IPS-20b (cell line): ENCODE measurements around the gene C1QTNF1.

Source experiments
- H3K27ac ChIP-seq: one replicate; pipeline ENCODE4 v1.5.1; 2013; ENCODE audit warnings: low read length
- H3K27me3 ChIP-seq: 2 replicates; pipeline ENCODE4 v1.6.1; 2013; ENCODE audit warnings: mild to moderate bottlenecking, low read length, inconsistent platforms; ENCODE audit not compliant: insufficient read depth
- H3K36me3 ChIP-seq: 2 replicates; pipeline ENCODE4 v1.6.1; 2013; ENCODE audit warnings: low read depth, mild to moderate bottlenecking, inconsistent platforms, low read length, moderate library complexity; ENCODE audit not compliant: insufficient read depth
- H3K4me1 ChIP-seq: 2 replicates; pipeline ENCODE4 v1.6.1; 2013; ENCODE audit warnings: mild to moderate bottlenecking, control low read depth, inconsistent platforms, low read length, moderate library complexity; ENCODE audit not compliant: insufficient read depth
- H3K4me3 ChIP-seq: 2 replicates; pipeline ENCODE4 v1.5.1; 2013; ENCODE audit warnings: mild to moderate bottlenecking, low read length, inconsistent platforms
- H3K9ac ChIP-seq: 2 replicates; pipeline ENCODE4 v1.6.1; 2013; ENCODE audit warnings: low read depth, mild to moderate bottlenecking, inconsistent platforms, low read length, moderate library complexity
- H3K9me3 ChIP-seq: 2 replicates; pipeline ENCODE4 v1.6.1; 2013; ENCODE audit warnings: mild to moderate bottlenecking, low read depth, low read length, inconsistent platforms; ENCODE audit not compliant: insufficient read depth

The C1QTNF1 gene

DNA sequence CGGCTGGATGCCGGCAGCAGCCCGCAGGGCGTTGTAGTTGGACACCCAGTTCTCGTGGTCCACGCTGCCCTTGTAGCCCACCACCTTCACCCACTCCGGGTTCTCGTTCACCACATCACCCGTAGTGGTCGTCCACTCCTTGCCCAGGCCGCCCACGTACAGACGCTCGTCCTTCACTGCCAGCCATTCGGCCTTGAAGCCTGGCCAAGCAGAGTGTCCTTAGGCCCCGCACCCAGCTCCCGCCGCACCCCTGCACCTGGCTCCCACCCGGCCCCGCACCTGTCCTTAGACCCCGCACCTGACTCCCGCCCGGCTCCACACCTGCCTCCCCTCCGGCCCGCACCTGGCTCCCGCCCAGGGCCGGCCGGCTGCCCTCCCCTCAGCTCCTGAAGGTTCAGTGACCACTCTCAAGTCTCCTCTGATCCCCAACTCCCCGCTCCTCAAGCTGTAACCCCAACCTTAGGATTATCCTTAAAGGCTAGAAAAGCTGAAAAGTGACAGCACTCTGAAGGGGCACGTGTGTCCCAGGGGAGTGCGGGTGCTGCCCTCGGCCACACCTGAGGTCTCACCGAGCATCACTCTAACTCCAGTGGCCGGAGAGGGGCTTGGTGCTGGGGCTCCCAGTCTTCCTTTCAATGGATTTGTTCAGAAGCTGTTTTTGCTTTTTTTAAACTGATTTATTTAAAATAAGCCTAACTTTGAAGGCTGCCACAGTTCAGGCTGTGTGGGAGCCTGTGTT lies 28.8 kb upstream of the C1QTNF1 start:
- Histone ChIP-seq H3K9ac (no peak overlapping the region), H3K36me3 (peaks cover 33% of the 10 kb centered on the region), H3K4me3 (no peak overlapping the region), H3K27ac (no peak overlapping the region), H3K4me1 (no peaks in the 10 kb centered on the region), H3K9me3 (no peaks in the 10 kb centered on the region), H3K27me3 (peaks cover 3% of the 10 kb centered on the region)

GRCh38 chr17:78995761-78996451 lies 28.1 kb upstream of the C1QTNF1 start:
- peaks cover 31% of the 10 kb centered on the region for H3K36me3 ChIP-seq
- H3K27ac ChIP-seq, result no peak overlapping the region

DNA sequence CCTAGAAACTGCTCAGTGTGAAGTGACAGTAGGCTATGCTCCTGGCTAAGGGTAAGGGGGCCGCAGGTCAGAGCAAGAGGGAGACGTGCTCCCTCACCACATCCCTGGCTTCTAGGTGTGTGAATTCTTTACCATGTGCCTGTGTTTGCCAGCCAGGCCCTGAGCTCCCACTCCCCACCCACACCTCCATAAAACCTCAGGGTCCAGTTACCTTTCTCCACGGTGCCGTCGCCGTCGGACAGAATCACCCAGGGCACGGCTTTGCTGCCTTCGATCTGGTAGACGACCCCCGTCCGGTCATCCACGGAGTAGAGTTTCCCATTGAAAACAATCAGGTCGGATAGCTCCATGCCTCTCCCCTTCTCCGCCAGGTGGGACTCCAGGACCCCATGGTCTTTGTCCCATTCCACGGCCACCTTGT lies 27.2 kb upstream of the C1QTNF1 start:
- Histone ChIP-seq H3K4me3 (no peak overlapping the region), H3K27me3 (peaks cover 19% of the 10 kb centered on the region), H3K36me3 (peaks cover 25% of the 10 kb centered on the region), H3K27ac (no peak overlapping the region), H3K4me1 (no peaks in the 10 kb centered on the region), H3K9ac (no peak overlapping the region), H3K9me3 (no peaks in the 10 kb centered on the region)

More at GRCh38 chr17:78995761-78996451, 28.1 kb upstream of the C1QTNF1 start:
- H3K9me3 ChIP-seq, result no peaks in the 10 kb centered on the region
- no peak overlapping the region for H3K4me3 ChIP-seq
- H3K27me3 ChIP-seq, result peaks cover 10% of the 10 kb centered on the region
- H3K9ac ChIP-seq, result no peak overlapping the region
- H3K4me1 ChIP-seq, result no peaks in the 10 kb centered on the region

DNA sequence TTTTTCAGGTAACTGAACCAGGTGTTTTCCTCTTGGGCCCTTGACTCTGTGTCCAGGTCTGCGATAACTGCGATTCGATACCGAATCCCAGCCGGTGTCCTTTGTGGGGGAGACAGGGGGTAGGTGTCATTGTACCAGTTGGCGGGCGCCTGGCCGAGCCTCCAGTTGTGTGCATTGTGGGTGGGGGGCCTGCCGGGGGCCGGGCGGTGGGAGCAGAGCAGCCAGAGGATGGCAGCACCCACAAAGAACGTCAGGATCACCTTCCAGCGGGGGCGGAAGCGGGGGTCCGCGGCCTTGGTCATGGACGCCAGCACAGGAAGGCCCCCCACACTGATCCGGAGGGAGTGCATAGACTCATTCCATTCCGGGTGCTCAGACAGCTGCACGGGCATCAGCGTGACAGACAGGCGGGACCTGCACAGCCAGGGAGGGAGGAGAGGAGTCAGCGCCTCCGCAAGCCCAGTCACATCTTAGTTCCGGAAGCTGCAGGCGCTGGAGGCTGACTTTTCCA lies 26.7 kb upstream of the C1QTNF1 start:
- no peak overlapping the region for H3K9ac ChIP-seq
- no peaks in the 10 kb centered on the region for H3K9me3 ChIP-seq
- no peak overlapping the region for H3K27ac ChIP-seq
- H3K27me3 ChIP-seq, result peaks cover 24% of the 10 kb centered on the region
- no peak overlapping the region for H3K4me3 ChIP-seq
- peaks cover 24% of the 10 kb centered on the region for H3K36me3 ChIP-seq
- no peaks in the 10 kb centered on the region for H3K4me1 ChIP-seq

- Histone ChIP-seq H3K36me3 (peaks cover 18% of the 10 kb centered on the region), H3K27me3 (peaks cover 30% of the 10 kb centered on the region), H3K4me1 (no peaks in the 10 kb centered on the region), H3K27ac (no peak overlapping the region), H3K4me3 (no peak overlapping the region), H3K9ac (no peak overlapping the region), H3K9me3 (no peaks in the 10 kb centered on the region)
Observed at GRCh38 chr17:78997881-78998280, 26.1 kb upstream of the C1QTNF1 start.

DNA sequence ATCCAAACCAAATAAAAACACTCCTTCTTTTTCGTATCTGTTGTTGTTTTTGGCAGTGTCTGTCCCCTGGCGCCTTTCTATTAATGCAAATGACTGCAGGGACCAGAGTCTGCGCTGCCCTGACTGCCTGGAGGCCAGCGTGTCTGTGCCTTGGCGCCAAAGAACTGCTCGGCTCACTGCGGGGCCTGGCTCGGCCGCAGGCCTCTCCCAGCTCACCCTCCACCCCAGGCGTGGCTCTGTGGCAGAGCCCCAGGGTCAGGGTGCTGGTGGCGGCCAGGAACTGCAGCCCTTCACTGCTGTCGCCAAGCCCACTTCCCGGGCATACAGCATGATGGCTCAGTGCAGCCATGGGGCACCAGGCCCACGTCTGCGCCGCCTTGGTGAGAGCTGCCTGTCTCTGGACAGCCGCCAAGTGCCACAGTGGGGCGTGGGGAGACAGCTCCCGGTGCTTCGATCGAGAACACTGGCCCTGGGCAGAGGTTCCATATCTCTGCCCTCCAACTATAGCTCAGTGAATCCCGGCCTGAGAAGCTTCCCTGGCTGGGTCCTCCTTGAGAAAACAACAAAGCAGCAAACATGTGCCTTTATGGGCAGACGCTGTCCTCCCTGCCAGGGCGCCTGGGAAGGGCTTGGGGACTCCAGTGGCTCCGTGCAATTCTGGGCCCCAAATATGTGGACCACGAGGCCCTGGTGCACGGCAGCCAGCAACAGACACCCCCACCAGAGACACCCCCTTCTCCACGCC lies 25.5 kb upstream of the C1QTNF1 start:
- H3K36me3 ChIP-seq, result peaks cover 16% of the 10 kb centered on the region
- H3K9me3 ChIP-seq, result no peaks in the 10 kb centered on the region
- no peak overlapping the region for H3K9ac ChIP-seq
- H3K4me3 ChIP-seq, result no peak overlapping the region
- no peak overlapping the region for H3K27ac ChIP-seq
- H3K27me3 ChIP-seq, result peaks cover 36% of the 10 kb centered on the region
- no peaks in the 10 kb centered on the region for H3K4me1 ChIP-seq

DNA sequence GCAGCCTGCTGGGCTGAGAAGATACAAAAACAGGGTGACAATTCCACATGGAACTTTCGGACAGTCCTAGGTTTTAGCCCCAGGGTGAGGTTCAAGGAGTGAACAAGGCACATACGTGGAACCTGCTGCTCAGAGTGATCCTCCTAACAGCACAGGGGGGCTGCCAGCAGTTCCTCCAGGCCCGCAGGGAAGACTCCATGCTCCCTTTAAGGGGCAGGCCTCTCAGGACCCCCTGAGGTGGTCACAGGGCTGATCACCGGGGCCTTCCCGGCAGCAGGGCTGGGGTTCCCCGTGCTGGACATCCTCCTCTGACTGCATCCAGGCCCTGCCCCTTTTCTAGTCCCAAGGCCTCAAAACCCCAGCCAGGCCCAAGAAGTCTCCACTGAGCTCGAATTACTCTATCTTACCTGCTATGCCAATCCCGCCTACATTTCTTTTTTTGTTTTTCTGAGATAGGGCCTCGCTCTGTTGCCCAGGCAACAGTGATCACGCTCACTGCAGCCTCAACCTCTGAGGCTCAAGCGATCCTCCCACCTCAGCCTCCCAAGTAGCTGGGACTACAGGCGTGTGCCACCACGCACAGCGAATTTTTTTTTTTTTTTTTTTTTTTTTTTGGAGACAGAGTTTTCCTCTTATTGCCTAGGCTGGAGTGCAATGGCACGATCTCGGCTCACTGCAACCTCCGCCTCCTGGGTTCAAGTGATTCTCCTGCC lies 24.8 kb upstream of the C1QTNF1 start:
- H3K4me3 ChIP-seq, result no peak overlapping the region
- H3K9me3 ChIP-seq, result no peaks in the 10 kb centered on the region
- H3K4me1 ChIP-seq, result no peaks in the 10 kb centered on the region
- peaks cover 16% of the 10 kb centered on the region for H3K36me3 ChIP-seq
- peaks cover 40% of the 10 kb centered on the region for H3K27me3 ChIP-seq
- no peak overlapping the region for H3K27ac ChIP-seq
- H3K9ac ChIP-seq, result no peak overlapping the region

DNA sequence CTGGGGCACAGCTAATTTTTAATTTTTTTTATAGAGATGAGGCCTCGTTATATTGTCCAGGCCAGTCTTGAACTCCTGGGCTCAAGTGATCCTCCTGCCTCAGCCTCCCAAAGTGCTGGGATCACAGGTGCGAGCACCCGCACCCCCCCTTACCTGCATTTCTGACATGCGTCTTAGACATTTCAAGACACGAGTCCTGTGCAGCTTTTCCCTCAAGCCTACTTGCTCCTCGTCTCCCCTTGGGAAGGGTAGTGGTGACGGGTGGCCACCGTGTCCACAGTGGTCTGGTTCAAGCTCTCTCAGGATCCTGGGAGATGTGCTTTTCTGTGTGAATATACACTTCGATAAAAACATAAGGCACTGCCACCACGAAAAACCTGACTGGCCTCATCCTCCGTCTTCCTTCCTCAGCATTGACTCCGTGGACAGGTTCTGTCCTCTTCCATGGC lies 24.0 kb upstream of the C1QTNF1 start:
- H3K36me3 ChIP-seq, result peaks cover 16% of the 10 kb centered on the region

DNA sequence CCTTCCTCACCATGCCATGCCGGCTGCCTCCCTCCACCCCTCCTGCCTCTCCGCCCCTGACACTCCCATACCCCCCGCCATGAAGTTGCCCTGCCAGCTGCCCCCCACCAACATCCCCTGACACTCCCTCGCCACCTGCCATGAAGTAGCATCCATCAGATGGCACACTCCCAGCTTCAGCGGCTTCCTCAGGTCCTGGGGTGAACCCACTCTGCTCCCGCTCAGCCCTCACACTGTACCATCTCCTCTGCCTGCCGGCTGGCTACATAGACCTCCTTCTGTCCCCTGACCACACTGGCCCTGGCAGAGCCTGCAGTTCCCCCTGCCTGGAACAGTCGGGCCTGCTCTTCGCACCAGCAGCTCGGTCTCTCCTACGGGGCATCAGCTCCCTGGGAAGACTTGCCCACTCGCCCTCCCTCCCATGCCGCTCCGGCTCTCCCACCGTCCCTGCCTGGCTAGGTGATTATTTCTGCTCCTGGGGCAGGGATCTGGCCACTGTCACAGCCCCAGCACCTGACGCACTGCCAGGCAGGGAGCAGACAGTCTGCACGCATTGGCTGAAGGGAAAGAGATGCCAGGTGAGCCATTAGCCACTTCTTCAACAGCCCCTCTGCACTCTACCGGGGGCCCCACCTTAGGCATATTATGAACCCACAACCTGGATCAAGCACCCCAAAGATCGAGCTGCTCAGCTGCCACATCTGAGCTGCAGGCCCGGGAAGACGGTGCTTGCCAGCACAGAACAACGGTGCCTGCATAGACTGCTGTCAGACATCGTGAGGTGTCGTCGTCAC lies 23.4 kb upstream of the C1QTNF1 start:
- no peak overlapping the region for H3K27ac ChIP-seq

More for the DNA sequence above, 24.0 kb upstream of the C1QTNF1 start:
- no peaks in the 10 kb centered on the region for H3K9me3 ChIP-seq
- no peak overlapping the region for H3K9ac ChIP-seq
- H3K27me3 ChIP-seq, result peaks cover 40% of the 10 kb centered on the region
- H3K4me3 ChIP-seq, result no peak overlapping the region
- no peaks in the 10 kb centered on the region for H3K4me1 ChIP-seq
- H3K27ac ChIP-seq, result no peak overlapping the region

DNA sequence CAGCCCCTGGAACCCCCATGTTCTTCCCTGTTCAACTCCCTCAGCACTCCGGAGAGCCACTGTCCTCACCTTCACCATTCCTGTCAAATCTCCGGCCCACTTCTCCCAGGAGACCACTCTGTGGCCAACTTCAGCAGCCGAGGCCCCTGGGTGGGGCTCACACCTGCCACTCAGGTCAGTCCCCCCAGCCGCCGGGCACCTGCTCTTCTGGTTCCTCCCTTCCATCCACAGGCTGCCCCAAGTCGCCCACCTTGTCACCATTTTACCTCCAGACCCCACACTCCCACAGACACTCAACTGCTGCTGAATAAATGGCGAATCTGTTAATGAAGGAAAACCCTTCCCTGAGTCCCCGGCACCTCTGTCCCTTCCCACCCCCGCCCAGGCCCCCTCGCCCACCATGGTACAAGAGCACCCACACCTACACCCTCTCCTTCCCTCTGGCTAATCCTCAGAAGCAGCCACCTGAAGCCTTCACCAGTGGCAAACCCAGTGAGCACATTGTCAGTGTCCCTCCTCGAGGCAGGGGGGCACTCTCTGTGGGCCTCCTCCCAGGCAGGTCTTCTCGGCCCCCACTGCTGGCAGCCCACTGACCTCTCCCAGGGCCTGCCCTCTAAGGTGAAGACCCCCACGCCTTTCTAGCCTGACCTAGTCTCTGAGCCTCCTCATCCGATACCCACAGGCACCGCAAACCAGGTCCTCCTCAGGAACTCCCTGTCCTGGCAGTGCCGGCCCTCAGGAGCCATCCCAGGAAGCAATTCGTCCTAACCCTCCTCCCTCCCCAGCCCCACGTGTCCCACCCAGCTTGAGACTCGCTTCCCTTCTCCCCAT lies 22.6 kb upstream of the C1QTNF1 start:
- H3K36me3 ChIP-seq, result peaks cover 7% of the 10 kb centered on the region; the same call in 1 of the 2 replicates
- no peak overlapping the region for H3K9ac ChIP-seq
- no peaks in the 10 kb centered on the region for H3K9me3 ChIP-seq
- no peak overlapping the region for H3K4me3 ChIP-seq
- no peaks in the 10 kb centered on the region for H3K4me1 ChIP-seq
- no peak overlapping the region for H3K27ac ChIP-seq
- H3K27me3 ChIP-seq, result peaks cover 54% of the 10 kb centered on the region

More for the DNA sequence above, 23.4 kb upstream of the C1QTNF1 start:
- H3K27me3 ChIP-seq, result peaks cover 46% of the 10 kb centered on the region
- H3K9me3 ChIP-seq, result no peaks in the 10 kb centered on the region
- H3K9ac ChIP-seq, result no peak overlapping the region
- H3K36me3 ChIP-seq, result peaks cover 13% of the 10 kb centered on the region
- no peak overlapping the region for H3K4me3 ChIP-seq
- H3K4me1 ChIP-seq, result no peaks in the 10 kb centered on the region
